D721Med (cell line): ENCODE measurements around the gene ADSS2.
"Not testable (repeated sequence)": the region's sequence is repeated elsewhere in the genome, so short reads cannot be mapped to it uniquely, and the experiment has no call there.

Experiments
- DNase-seq: peaks from one replicate; pipeline ENCODE4 v3.0.0; 2011; ENCODE audit warnings: low spot score; ENCODE audit not compliant: insufficient read length
- FAIRE-seq: peaks from 2 replicates; lab custom pipeline; 2011; peaks lifted over from hg19 to GRCh38; lab: Jason Lieb, UNC
- TF ChIP-seq, protein P1 (sequence below): IDR thresholded peaks from 2 replicates; pipeline ENCODE4 v1.5.1; 2012; ENCODE audit warnings: mild to moderate bottlenecking, control low read depth; ENCODE audit not compliant: insufficient read depth; ENCODE audit errors: missing control alignments

The ADSS2 gene

DNA sequence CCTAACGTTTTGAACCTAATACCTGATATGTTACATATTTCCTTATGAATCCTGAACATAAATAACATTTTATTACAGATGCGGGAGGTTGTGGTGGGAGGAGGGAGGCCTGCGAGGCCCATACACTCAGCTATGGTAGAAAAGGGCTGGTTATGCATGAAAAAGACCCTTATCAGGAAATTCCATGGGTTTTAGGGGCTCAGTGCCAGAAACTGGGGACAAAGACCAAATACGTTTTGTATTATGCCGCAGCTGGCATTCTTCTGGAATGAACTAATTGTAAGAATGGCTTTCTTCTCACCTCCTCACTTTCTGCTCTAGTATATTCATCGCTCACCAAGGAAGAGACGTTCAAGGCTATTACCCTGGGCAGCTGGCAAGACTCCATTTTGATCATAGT lies 76.7 kb downstream of the ADSS2 start:
- FAIRE-seq (no peak), DNase-seq (no peak)
- TF ChIP-seq, protein P1, sequence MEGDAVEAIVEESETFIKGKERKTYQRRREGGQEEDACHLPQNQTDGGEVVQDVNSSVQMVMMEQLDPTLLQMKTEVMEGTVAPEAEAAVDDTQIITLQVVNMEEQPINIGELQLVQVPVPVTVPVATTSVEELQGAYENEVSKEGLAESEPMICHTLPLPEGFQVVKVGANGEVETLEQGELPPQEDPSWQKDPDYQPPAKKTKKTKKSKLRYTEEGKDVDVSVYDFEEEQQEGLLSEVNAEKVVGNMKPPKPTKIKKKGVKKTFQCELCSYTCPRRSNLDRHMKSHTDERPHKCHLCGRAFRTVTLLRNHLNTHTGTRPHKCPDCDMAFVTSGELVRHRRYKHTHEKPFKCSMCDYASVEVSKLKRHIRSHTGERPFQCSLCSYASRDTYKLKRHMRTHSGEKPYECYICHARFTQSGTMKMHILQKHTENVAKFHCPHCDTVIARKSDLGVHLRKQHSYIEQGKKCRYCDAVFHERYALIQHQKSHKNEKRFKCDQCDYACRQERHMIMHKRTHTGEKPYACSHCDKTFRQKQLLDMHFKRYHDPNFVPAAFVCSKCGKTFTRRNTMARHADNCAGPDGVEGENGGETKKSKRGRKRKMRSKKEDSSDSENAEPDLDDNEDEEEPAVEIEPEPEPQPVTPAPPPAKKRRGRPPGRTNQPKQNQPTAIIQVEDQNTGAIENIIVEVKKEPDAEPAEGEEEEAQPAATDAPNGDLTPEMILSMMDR, result no peak

DNA sequence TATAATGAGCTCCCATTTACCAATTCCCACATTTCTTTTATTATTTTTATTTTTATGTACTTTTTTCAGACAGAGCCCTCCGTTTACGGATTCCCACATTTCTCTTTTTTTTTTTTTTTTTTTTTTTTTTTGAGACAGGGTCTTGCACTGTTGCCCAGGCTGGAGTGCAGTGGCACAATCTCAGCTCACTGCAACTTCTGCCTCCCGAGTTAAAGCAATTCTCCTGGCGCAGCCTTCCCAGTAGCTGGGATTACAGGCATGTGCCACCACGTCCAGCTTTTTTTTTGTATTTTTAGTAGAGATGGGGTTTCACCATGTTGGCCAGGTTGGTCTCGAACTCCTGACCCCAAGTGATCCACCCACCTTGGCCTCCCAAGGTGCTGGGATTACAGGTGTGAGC lies 77.2 kb downstream of the ADSS2 start:
- not testable (repeated sequence) for DNase-seq, FAIRE-seq

DNA sequence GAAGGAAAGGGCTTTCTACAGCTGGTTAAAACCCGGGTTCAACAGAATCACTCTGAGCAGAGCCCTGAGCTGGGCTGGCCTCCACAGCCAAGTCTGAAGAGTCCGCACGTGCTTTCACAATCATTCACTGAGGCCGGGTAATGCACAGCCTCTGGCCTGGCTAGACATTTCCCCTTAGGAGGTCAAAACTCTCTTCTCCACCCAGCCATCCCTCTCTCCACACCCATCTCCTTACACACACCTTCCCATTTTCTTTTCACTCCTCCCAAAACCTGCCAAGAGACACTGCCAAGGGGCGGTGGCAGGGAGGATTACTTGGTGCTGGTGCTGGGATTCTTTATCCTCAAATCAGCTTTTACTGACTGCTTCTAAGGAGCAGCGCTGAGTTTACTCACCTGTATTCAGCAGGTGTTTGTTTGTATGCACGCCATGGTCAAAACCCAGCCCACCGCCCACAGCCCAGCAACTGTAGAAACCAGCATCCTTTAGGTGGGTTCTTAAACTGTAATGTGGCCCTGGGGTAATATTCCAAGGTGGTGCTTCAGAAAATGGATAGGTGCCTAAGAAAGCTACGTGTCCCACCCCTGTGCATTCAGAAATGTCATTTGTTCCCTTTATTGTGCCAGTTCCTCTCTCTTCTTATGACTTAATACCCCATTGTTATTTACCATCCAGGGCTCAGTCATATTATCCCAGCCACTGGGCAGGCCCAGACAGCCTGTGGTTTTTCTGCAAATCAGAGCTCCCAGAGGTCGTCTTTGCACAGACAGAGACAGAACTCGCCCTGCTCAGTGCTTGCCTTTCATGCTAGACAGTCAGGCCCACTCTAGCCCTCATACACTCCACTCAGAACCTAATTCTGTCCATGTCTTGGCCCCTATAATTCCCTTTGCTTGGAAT lies 80.2 kb downstream of the ADSS2 start:
- peak; percentile 1 for DNase-seq
- FAIRE-seq, result no peak
- TF ChIP-seq, protein P1, result no peak

DNA sequence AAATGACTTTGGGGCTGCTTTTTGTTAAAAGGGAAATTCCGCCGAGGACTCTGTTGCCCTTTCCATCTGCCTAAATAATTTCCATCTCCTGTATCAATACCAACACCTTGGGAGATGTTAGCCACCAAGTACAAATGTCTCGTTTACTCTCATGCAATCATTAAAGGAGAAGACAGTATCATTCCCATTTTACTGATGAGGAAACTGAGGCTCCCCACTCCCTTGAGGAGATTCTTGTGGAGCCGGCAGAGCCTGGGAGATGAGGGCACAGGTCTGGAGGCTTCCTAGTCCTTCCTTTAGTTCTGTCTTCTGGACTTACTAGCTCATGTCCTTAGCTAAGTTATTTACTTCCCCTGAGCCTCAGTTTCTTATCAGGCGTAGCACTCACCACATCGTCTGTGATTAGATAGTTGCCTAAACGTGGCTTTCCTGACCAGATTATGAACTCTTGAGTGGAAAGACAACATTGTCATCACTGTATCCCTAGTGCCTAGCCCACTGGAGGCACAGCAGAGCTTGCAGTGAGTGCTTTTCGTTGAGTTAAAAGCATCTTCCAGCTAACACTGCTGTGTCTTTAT lies 81.6 kb downstream of the ADSS2 start:
- peak; percentile 0 for DNase-seq
- no peak for FAIRE-seq
- TF ChIP-seq, protein P1, result no peak

DNA sequence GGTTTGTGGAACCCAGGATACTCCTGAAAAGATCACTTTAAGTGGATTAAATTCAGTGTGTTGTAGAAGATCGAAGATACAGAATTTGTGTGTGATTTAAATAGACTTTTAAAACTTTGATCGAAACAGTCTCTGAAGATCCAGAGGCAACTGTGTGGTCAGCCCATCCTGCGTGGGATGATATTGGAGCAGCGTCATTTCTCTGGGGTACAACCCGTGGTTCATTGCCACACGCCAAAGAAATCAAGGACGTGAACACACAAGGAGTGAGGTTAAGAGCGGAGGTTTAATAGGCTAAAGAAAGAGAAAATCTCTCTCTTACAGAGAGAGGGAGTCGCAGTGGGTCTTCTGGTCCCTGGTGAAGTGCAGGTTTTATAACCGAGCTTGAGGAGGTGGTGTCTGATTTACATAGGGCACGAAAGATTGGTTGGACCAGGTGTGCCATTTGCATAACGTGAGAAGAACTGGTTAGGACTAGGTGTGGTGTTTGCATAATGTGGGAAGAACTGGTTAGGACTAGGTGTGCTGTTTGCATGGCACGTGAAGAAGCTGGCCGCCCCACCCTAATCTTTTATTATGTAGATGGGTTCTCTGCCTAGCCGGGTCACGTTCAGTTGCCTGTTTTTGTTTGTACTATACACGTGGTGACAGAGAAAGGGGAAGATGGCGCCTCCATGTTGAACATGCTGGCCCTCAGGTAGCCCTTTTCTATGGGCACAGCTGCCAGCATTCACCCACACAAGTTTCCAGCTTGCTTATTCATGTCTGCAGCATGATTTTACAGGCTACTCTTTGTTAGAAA lies 82.3 kb downstream of the ADSS2 start:
- no peak for DNase-seq
- TF ChIP-seq, protein P1, result no peak
- no peak for FAIRE-seq

DNA sequence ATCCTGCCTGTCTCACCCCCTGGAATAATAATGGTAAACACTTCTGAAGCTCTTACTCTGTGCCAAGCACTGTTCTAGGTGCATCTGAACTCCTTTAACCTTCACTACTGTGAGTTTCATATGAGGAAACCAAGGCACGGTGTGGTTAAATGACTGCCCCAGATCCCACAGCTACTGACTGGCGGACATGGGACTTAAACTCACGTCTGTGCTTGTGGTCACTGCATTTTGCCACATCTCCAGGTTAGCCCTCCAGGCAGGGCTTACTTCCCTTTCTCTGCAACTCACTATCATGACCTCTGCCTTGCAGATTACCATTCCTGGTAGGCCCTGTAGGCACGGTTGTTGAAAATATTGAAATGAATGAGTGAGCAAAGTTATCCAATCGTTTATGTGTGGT lies 83.4 kb downstream of the ADSS2 start:
- DNase-seq (peak; percentile 1), FAIRE-seq (no peak)
- TF ChIP-seq, protein P1, result no peak

DNA sequence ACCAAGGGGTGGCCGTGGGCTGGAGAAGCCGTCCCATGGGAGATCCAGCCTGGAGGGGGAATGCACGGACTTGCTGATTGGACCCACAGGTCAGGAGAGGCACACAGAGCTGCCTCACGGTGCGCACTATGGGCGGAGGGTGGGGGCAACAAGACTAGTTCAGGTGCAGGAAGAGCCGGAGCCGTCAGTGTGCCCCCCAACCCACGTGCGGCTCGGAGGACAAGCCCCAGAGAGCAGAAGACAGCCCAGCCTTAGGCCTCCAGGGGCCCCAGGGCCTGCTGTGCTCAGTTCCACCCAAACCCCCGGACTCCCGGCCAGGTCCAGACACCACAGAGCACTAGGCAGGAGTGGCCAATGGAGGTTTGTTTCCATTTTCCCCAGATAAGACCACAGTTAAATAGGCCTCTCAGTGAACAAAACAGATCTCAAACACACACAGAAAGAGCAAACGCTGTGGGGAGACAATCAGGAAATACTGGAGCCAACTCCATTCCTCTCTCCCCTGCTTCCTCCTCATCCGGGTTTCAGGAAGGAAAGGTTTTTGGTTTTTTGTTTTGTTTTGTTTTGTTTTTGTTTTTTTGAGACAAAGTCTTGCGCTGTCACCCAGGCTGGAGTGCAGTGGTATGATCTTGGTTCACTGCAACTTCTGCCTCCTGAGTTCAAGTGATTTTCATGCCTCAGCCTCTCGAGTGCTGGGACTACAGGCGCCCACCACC lies 84.2 kb downstream of the ADSS2 start:
- no peak for DNase-seq
- TF ChIP-seq, protein P1, result no peak
- no peak for FAIRE-seq
